Trophoblast cell (in vitro differentiated cells and primary cell): Measurements from ENCODE around the gene MBNL2.

ENCODE experiments used
- DNase-seq, 2 donors: peaks; one replicate each; pipeline ENCODE4 v3.0.0-alpha.2; 2016
- H2AFZ ChIP-seq: 2 replicates; pipeline ENCODE4 v1.6.1; 2013; ENCODE audit warnings: low read length, moderate library complexity, mild to moderate bottlenecking; ENCODE audit not compliant: insufficient read depth, poor library complexity
- H2AK5ac ChIP-seq: 2 replicates; pipeline ENCODE4 v1.6.1; 2013; ENCODE audit warnings: mild to moderate bottlenecking, low read length
- H2BK120ac ChIP-seq: 2 replicates; pipeline ENCODE4 v1.6.1; 2013; ENCODE audit warnings: low read length, mild to moderate bottlenecking, moderate library complexity; ENCODE audit not compliant: insufficient read depth, poor library complexity
- H2BK12ac ChIP-seq: 2 replicates; pipeline ENCODE4 v1.6.1; 2013; ENCODE audit warnings: mild to moderate bottlenecking, low read length, moderate library complexity
- H2BK5ac ChIP-seq: 2 replicates; pipeline ENCODE4 v1.6.1; 2013; ENCODE audit warnings: low read length, low read depth, moderate library complexity, mild to moderate bottlenecking; ENCODE audit not compliant: poor library complexity
- H3K14ac ChIP-seq: 2 replicates; pipeline ENCODE4 v1.6.1; 2013; ENCODE audit warnings: mild to moderate bottlenecking, low read length
- H3K18ac ChIP-seq: 2 replicates; pipeline ENCODE4 v1.6.1; 2013; ENCODE audit warnings: mild to moderate bottlenecking, low read length
- H3K23ac ChIP-seq: 2 replicates; pipeline ENCODE4 v1.6.1; 2013; ENCODE audit warnings: low read length
- H3K27ac ChIP-seq: 2 replicates; pipeline ENCODE4 v1.5.1; 2013; ENCODE audit warnings: low read depth, mild to moderate bottlenecking, inconsistent platforms, low read length, moderate library complexity
- H3K27me3 ChIP-seq: 2 replicates; pipeline ENCODE4 v1.6.1; 2013; ENCODE audit warnings: inconsistent platforms, mild to moderate bottlenecking, low read length, moderate library complexity; ENCODE audit not compliant: insufficient read depth
- H3K36me3 ChIP-seq, 2 experiments: 1 replicate in 1 of 2; 2 replicates in 1 of 2; pipeline ENCODE4 v1.6.1; 2013; ENCODE audit warnings: low read length in 2 of 2, mild to moderate bottlenecking in 2 of 2, moderate library complexity in 1 of 2; ENCODE audit not compliant: insufficient read depth in 2 of 2, control insufficient read depth in 1 of 2
- H3K4ac ChIP-seq: 2 replicates; pipeline ENCODE4 v1.6.1; 2013; ENCODE audit warnings: low read depth, mild to moderate bottlenecking, low read length, moderate library complexity
- H3K4me1 ChIP-seq, 2 experiments: 1 replicate in 1 of 2; 2 replicates in 1 of 2; pipeline ENCODE4 v1.6.1; 2013; ENCODE audit warnings: low read length in 2 of 2, mild to moderate bottlenecking in 2 of 2, moderate library complexity in 1 of 2; ENCODE audit not compliant: insufficient read depth in 2 of 2, control insufficient read depth in 1 of 2
- H3K4me2 ChIP-seq: 2 replicates; pipeline ENCODE4 v1.6.1; 2013; ENCODE audit warnings: inconsistent platforms, mild to moderate bottlenecking, low read length, moderate library complexity
- H3K4me3 ChIP-seq: 2 replicates; pipeline ENCODE4 v1.5.1; 2013; ENCODE audit warnings: mild to moderate bottlenecking, low read depth, low read length, inconsistent platforms
- H3K79me1 ChIP-seq: one replicate; pipeline ENCODE4 v1.6.1; 2013; ENCODE audit warnings: low read length
- H3K79me2 ChIP-seq: 2 replicates; pipeline ENCODE4 v1.6.1; 2013; ENCODE audit warnings: low read length, mild to moderate bottlenecking; ENCODE audit not compliant: control insufficient read depth, insufficient read depth, poor library complexity
- H3K9ac ChIP-seq: 2 replicates; pipeline ENCODE4 v1.6.1; 2013; ENCODE audit warnings: mild to moderate bottlenecking, low read length
- H3K9me3 ChIP-seq: 2 replicates; pipeline ENCODE4 v1.6.1; 2013; ENCODE audit warnings: low read depth, mild to moderate bottlenecking, control low read depth, inconsistent platforms, low read length; ENCODE audit not compliant: insufficient read depth
- H4K12ac ChIP-seq: 2 replicates; pipeline ENCODE4 v1.6.1; 2013; ENCODE audit warnings: low read depth, mild to moderate bottlenecking, low read length, moderate library complexity
- H4K8ac ChIP-seq: 2 replicates; pipeline ENCODE4 v1.6.1; 2013; ENCODE audit warnings: low read depth, mild to moderate bottlenecking, low read length, moderate library complexity
- H4K91ac ChIP-seq: one replicate; pipeline ENCODE4 v1.6.1; 2013; ENCODE audit warnings: low read depth, mild to moderate bottlenecking, low read length, moderate library complexity
- WGBS: extraction: QIAGEN DNeasy Blood & Tissue Kit; methylation state at CpG from one replicate; pipeline ENCODE4 v1.1.7; 2013; ENCODE audit warnings: missing lambda C conversion rate; ENCODE audit not compliant: insufficient read length, insufficient coverage; ENCODE audit errors: extremely low coverage; 5-methylcytosine and 5-hydroxymethylcytosine counted together

Gene MBNL2

GRCh38 chr13:97267418-97268059, 45.4 kb downstream of the MBNL2 start:
- peak overlapping the region; percentile 74 for H3K27ac ChIP-seq
- peaks cover 17 to 24% of the 10 kb centered on the region in 2 experiments for H3K4me1 ChIP-seq
- DNase-seq, result no peak

GRCh38 chr13:97268772-97269171, 46.6 kb downstream of the MBNL2 start:
- Histone ChIP-seq H3K4me1 (peaks cover 17 to 24% of the 10 kb centered on the region in 2 experiments), H3K79me2 (peaks cover 16% of the 10 kb centered on the region), H4K8ac (no peak overlapping the region), H3K4me3 (no peak overlapping the region), H3K4me2 (no peak overlapping the region), H3K14ac (peak overlapping the region; percentile 45), H2BK120ac (no peak overlapping the region), H3K9ac (no peak overlapping the region), H3K18ac (no peak overlapping the region), H3K9me3 (no peaks in the 10 kb centered on the region), H3K27ac (no peak overlapping the region), H3K23ac (no peak overlapping the region), H3K79me1 (peaks cover 11% of the 10 kb centered on the region), H2AFZ (no peak overlapping the region), H2BK12ac (no peak overlapping the region), H2BK5ac (no peak overlapping the region), H3K36me3 (peaks cover 6 to 7% of the 10 kb centered on the region in 2 experiments), H4K12ac (no peak overlapping the region), H2AK5ac (no peak overlapping the region), H3K27me3 (no peaks in the 10 kb centered on the region), H3K4ac (peak overlapping the region; percentile 48), H4K91ac (no peak overlapping the region)
- no peak for DNase-seq
- no CpG with 5 or more reads among the region's 6 CpGs for WGBS

More at GRCh38 chr13:97267418-97268059, 45.4 kb downstream of the MBNL2 start:
- Histone ChIP-seq H4K91ac (no peak overlapping the region), H2BK12ac (no peak overlapping the region), H3K9ac (no peak overlapping the region), H2BK120ac (peak overlapping the region; percentile 68), H3K4me2 (no peak overlapping the region), H4K8ac (peak overlapping the region; percentile 43), H3K79me1 (peaks cover 8% of the 10 kb centered on the region), H2AFZ (no peak overlapping the region), H3K23ac (no peak overlapping the region), H3K18ac (no peak overlapping the region), H4K12ac (no peak overlapping the region), H2AK5ac (no peak overlapping the region), H3K4ac (peak overlapping the region; percentile 25), H2BK5ac (no peak overlapping the region), H3K27me3 (no peaks in the 10 kb centered on the region), H3K9me3 (no peaks in the 10 kb centered on the region), H3K14ac (no peak overlapping the region), H3K79me2 (peaks cover 16% of the 10 kb centered on the region), H3K4me3 (no peak overlapping the region), H3K36me3 (peaks cover 6 to 8% of the 10 kb centered on the region in 2 experiments)
- WGBS, result no CpG with 5 or more reads among the region's 11 CpGs

- Histone ChIP-seq H3K4ac (peak overlapping the region; percentile 19), H3K79me1 (peaks cover 11% of the 10 kb centered on the region), H3K36me3 (peaks cover 6 to 7% of the 10 kb centered on the region in 2 experiments), H3K14ac (no peak overlapping the region), H3K4me2 (no peak overlapping the region), H2AK5ac (no peak overlapping the region), H2BK12ac (no peak overlapping the region), H3K4me1 (peaks cover 17 to 23% of the 10 kb centered on the region in 2 experiments), H2BK120ac (no peak overlapping the region), H3K23ac (no peak overlapping the region), H4K91ac (no peak overlapping the region), H4K12ac (no peak overlapping the region), H3K4me3 (no peak overlapping the region), H2BK5ac (no peak overlapping the region), H2AFZ (no peak overlapping the region), H3K79me2 (peaks cover 16% of the 10 kb centered on the region), H3K9me3 (no peaks in the 10 kb centered on the region), H3K27ac (no peak overlapping the region), H4K8ac (peak overlapping the region; percentile 6), H3K9ac (no peak overlapping the region), H3K27me3 (no peaks in the 10 kb centered on the region), H3K18ac (peak overlapping the region; percentile 7)
- WGBS, result no CpG with 5 or more reads among the region's 3 CpGs
- DNase-seq, result no peak
These were observed 47.5 kb downstream of the MBNL2 start for GRCh38 chr13:97269603-97270002.

- Histone ChIP-seq H2BK12ac (no peak overlapping the region), H3K79me2 (peaks cover 14% of the 10 kb centered on the region), H2BK5ac (no peak overlapping the region), H4K8ac (no peak overlapping the region), H3K4ac (no peak overlapping the region), H3K14ac (no peak overlapping the region), H3K4me3 (no peak overlapping the region), H3K4me2 (no peak overlapping the region), H3K9ac (no peak overlapping the region), H4K91ac (no peak overlapping the region), H3K36me3 (peaks cover 7 to 13% of the 10 kb centered on the region in 2 experiments), H3K4me1 (peaks cover 11 to 16% of the 10 kb centered on the region in 2 experiments), H4K12ac (no peak overlapping the region), H2BK120ac (no peak overlapping the region), H3K79me1 (peaks cover 6% of the 10 kb centered on the region), H2AK5ac (no peak overlapping the region), H3K23ac (no peak overlapping the region), H3K9me3 (no peaks in the 10 kb centered on the region), H2AFZ (no peak overlapping the region), H3K18ac (no peak overlapping the region), H3K27ac (no peak overlapping the region), H3K27me3 (no peaks in the 10 kb centered on the region)
- no peak for DNase-seq
- WGBS, result no CpG with 5 or more reads among the region's 1 CpG
These were observed 50.4 kb downstream of the MBNL2 start for GRCh38 chr13:97272526-97272925.
